ENCODE results near the gene HRG. TPM values are rescaled to one million over a fixed set of nuclear protein-coding genes. Genes with fewer than 3 reads are reported as not detected.

The HRG gene
- total RNA-seq, 4 donors from 2014 or later: 0.46 to 1.1 TPM; not detected in 2

- peaks cover 0 to 3% (median 0%) of the 10 kb centered on the region in 3 donors for H3K27me3 ChIP-seq
- H3K9me3 ChIP-seq: no peaks in the 10 kb centered on the region
- intact Hi-C loops (cut with DNase I; ENCODE audit: low total_unique reads) (no loop called here), in situ Hi-C loops (cut with MboI; ENCODE audit: low sequenced_read_pairs in 4 of 4) (no loop called here)
- DNase-seq (no peak), ATAC-seq (no peak)
- TF ChIP-seq POLR2A (IDR thresholded peaks at IDR 0.05) (no peak), CTCF (IDR thresholded peaks at IDR 0.05 in 4 of 5, conservative IDR thresholded peaks at IDR 0.05 in 1 of 5) (no peak)
- no peak overlapping the region for H3K27ac ChIP-seq
- H3K4me1 ChIP-seq: no peaks in the 10 kb centered on the region
- H3K36me3 ChIP-seq: no peaks in the 10 kb centered on the region
- H3K4me3 ChIP-seq: no peak overlapping the region
These were observed 59.1 kb downstream of the HRG start for GRCh38 chr3:186724911-186725310.

Other genes with a start within 250 kb of the HRG start
- 1 to 10 TPM in 1 of 4 donors, not detected in 3; 2.1 TPM for gene CRYGS, start 121.6 kb upstream of the HRG start, total RNA-seq
- 10 to 100 TPM in 1 of 4 donors, 1 to 10 TPM in 3; 7.3 to 10.7 (median 8.0) TPM for gene TBCCD1, start 98.7 kb upstream of the HRG start, total RNA-seq
- gene DNAJB11, start 95.3 kb upstream of the HRG start, total RNA-seq: 10 to 100 TPM; 15.1 to 24.7 (median 23.0) TPM
- gene AHSG, start 53.0 kb upstream of the HRG start, total RNA-seq: 1 to 10 TPM in 2 of 4 donors, not detected in 2; 1.1 to 3.6 TPM
- not detected for gene FETUB, start 25.6 kb upstream of the HRG start, total RNA-seq
- gene KNG1, start 51.3 kb downstream of the HRG start, total RNA-seq: 1 to 10 TPM in 1 of 4 donors, under 1 TPM in 1, not detected in 2; 0.55 to 1.2 TPM
- 100 to 1,000 TPM; 531 to 622 (median 574) TPM for gene EIF4A2, start 117.6 kb downstream of the HRG start, total RNA-seq
- gene RFC4, start 140.5 kb downstream of the HRG start, total RNA-seq: 10 to 100 TPM in 1 of 4 donors, 1 to 10 TPM in 3; 4.5 to 15.1 (median 7.3) TPM
- gene ADIPOQ, start 176.7 kb downstream of the HRG start, total RNA-seq: 1 to 10 TPM in 2 of 4 donors, under 1 TPM in 2; 0.33 to 4.1 (median 1.8) TPM